ENCODE measurements around the gene SLC27A5.
"Not testable (repeated sequence)": the region's sequence is repeated elsewhere in the genome, so short reads cannot be mapped to it uniquely, and the experiment has no call there.

Gene SLC27A5

GRCh38 chr19:58544591-58545285, 32.9 kb upstream of the SLC27A5 start:
- no peak for DNase-seq (ENCODE audit: extremely low read depth, low read depth)
- peak overlapping the region; percentile 98 for H3K4me3 ChIP-seq (replicated peaks; ENCODE audit: low read depth, low read length)
- TF ChIP-seq CTCF (IDR thresholded peaks at IDR 0.05; ENCODE audit: low read depth, low read length, missing control alignments) = no peak

- DNase-seq (ENCODE audit: extremely low read depth, low read depth) = peak; percentile 98
- no peak for TF ChIP-seq CTCF (IDR thresholded peaks at IDR 0.05; ENCODE audit: low read depth, low read length, missing control alignments)
- peak within 1 kb of the TSS; percentile 98 for H3K4me3 ChIP-seq (replicated peaks; ENCODE audit: low read depth, low read length)
Measured at GRCh38 chr19:58543826-58544590, 32.2 kb upstream of the SLC27A5 start, which contains the start of gene TRIM28. Gene TRIM28 (plus strand): TSS chr19:58544064. CDS start chr19:58544758, 694 bp downstream.

- not testable (repeated sequence) for DNase-seq (ENCODE audit: extremely low read depth, low read depth); H3K4me3 ChIP-seq (replicated peaks; ENCODE audit: low read depth, low read length)
Measured at GRCh38 chr19:58542641-58543372, 31.0 kb upstream of the SLC27A5 start.

- H3K4me3 ChIP-seq (replicated peaks; ENCODE audit: low read depth, low read length); DNase-seq (ENCODE audit: extremely low read depth, low read depth): not testable (repeated sequence)
Measured at GRCh38 chr19:58539169-58539559, 27.4 kb upstream of the SLC27A5 start.

GRCh38 chr19:58538257-58539168, 26.7 kb upstream of the SLC27A5 start:
- DNase-seq (ENCODE audit: extremely low read depth, low read depth) = no peak
- peak overlapping the region; percentile 25 for H3K4me3 ChIP-seq (replicated peaks; ENCODE audit: low read depth, low read length)

GRCh38 chr19:58536852-58537798, 25.3 kb upstream of the SLC27A5 start:
- no peak overlapping the region for H3K4me3 ChIP-seq (replicated peaks; ENCODE audit: low read depth, low read length)
- DNase-seq (ENCODE audit: extremely low read depth, low read depth) = no peak
- no peak for TF ChIP-seq CTCF (IDR thresholded peaks at IDR 0.05; ENCODE audit: low read depth, low read length, missing control alignments)

More at GRCh38 chr19:58538257-58539168, 26.7 kb upstream of the SLC27A5 start:
- TF ChIP-seq CTCF (IDR thresholded peaks at IDR 0.05; ENCODE audit: low read depth, low read length, missing control alignments) = no peak

All from HFF-Myc (cell line).